HG03521 (cell line): ENCODE data around the gene WDR89.
A peak's percentile ranks its signal among the peaks of the same experiment; 100 is the strongest.
"Not testable (repeated sequence)": the region's sequence is repeated elsewhere in the genome, so short reads cannot be mapped to it uniquely, and the experiment has no call there.

Experiments used
- ATAC-seq: cut with Tn5 transposase; IDR thresholded peaks from one replicate; pipeline ENCODE4 v1.9.1; 2021; ENCODE audit warnings: mild to moderate bottlenecking, moderate library complexity; ENCODE audit not compliant: unreplicated experiment

The WDR89 gene

DNA sequence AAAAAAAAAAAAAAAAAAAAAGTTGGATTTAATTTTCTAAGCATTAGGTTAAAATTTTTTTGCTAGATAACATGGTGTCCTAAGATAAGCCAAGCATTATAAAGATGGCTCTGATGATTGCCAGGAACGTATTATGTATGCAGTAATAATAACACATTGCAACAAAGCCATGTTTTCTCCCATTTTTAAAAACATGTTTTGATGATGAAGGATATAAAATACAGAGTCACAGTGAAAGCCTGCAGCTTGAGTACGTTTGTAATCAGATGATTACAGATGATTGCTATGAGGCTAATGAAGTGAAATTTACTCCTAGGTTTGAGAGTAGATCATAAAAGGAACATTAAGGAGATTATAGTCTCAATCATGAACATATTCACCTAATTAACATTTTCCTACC lies 13.3 kb upstream of the WDR89 start:
- no peak for ATAC-seq

DNA sequence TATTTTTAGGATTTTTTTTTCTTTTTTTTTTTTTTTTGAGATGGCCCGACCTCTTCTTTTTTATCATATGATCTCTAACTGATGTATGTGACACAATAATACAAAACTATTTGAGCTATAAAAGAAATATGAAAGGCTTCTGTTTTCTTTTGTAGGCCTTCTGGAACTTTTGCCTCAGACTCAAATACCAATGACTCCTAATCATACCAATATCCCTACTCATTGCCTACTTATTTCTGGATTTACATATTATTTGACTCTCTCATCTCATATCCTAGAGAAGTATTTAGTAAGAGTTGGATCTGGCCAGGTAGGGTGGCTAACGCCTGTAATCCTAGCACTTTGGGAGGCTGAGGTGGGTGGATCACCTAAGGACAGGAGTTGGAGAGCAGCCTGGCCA lies 12.7 kb upstream of the WDR89 start:
- ATAC-seq, result no peak

DNA sequence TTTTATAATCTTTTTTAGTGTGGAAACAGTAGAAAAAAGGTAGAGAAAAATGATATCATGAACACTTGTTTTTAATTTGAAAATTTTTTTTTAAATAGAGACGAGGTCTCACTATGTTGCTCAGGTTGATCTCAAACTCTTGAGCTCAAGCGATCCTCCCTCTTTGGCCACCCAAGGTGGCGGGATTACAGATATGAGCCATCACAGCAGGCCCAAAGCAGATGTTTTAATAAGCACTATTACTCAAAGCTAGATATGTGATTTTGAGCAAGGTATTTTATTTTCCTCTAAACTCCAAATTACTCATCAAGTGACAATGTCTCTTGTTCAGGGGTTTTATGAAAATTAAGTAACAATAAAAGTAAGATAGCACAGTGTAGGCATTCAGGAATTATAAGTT lies 10.7 kb upstream of the WDR89 start:
- ATAC-seq, result no peak

DNA sequence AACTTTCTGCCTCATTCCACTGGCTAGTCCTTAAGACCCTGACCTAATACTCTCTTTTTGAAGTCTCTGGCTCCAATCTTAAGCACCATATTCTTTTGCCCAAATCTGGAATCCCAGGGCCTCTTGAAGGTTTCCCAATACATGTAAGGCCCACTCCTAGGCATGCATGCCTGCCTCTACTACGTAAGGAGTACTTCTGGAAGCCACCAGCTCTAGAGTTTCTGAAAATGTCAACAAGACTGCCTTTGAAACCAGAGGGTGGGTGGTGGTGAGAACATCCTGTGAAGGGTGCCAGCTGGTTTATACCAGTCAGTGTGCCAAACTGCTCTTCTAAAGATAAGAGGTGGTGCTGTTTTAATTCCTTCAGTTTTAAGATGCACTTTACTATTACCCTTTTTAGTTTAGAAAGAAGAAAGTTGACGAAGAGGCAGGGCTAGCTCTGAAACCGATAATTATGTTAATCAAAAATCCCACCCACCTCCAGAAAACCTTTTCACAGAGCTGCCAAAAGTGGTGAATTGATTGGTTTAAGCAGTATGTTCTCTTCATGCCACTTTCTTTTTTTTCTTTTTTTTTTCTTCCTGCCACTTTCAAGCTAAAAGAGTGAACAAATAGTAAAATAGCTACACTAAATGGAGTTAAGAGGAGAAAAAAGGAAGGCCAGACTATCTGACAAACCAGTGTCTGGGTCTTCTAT lies 8.7 kb upstream of the WDR89 start:
- no peak for ATAC-seq

DNA sequence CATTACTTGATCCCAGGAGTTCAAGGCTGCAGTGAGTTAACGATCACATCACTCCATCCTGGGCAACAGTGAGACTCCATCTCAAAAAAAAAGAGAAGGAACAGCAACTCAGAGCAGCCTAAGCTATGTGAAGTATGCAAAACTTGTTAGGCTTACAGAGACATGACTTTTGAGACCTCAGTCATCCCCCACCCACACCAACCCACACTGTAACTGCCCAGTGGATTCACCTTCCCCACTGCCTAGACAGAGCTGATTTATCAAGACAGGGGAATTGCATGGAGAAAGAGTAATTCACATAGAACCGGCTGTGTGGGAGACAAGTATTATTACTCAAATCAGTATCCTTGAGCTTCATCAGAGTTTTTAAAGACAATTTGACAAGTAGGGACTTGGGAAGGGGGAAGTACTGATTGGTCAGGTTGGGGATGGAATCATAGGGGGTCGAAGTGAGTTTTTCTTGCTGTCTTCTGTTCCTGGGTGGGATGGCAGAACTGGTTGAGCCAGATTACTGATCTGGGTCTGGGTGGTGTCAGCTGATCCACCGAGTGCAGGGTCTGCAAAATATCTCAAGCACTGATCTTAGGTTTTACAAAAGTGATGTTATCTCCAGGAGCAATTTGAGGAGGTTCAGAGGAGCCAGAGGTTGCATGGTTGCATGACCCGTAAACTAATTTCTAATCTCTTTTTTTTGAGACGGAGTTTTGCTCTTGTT lies 6.2 kb upstream of the WDR89 start:
- peak; percentile 48 for ATAC-seq

DNA sequence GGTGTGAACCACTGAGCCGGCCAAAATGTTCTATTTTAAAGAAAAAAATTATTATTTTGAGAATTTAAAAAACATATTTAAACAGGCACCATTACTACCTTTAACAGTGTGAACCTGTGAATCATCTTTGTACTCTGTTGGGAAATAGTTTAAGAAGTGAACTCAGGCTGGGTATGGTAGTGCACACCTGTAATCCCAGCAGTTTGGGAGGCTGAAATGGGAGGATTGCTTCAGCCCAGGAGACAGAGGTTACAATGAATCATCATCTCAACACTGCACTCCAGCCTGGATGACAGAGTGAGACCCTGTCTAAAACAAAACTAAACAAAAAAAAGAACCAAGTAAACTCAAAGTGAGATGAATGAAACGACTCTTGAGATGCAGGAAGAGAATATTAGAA lies 3.1 kb upstream of the WDR89 start:
- no peak for ATAC-seq

DNA sequence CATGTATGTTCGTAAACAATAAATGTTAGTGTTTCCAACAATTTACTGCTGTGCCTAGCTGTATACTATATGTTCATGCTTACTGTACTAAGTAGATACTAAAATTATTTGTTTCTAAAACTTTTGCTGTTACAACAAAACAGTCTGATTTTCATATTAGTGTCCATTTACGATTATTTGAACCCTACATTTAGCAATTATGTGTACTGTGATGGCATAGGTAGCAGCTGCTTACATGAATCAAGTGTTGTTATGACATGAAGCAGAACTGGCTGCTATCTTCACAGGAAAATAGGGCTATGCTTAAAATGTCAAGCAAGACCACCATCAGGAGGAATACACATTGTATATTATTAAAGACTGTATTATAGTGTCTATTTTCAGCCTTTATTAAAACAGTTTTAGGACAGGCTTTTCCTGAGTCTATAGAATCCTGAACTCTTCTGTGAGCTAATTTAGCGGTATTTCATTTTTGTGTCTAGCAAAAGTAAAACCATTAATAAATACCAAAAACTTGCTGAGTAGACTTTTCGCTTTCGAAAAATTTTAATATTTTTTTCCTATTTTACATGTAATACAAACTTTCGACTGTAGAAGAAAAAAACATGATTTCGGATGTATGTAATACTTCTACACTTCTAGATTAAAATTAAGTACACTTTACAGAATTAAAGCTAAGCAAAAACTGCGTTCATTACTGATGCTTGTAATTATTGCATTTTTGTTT lies 1.1 kb upstream of the WDR89 start:
- no peak for ATAC-seq

DNA sequence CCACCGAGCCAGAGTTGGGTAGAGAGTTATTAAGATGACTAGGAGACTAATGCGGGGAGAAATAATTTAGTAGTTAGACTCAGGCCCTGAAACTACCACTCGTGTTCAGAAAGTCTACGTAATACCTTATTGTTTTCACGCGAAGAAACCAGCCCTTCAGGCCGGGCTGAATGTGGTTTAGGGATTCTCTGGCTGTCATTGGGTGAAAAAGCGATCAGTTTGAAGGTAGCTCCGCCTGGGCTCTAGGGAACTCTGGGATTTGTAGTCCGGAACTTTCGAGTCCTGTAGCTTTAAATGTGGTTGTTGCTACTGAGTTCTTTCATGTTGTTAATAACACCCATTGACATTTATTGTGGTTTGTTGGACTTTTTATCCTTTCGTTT lies 549 bp upstream of the WDR89 start:
- peak; percentile 52 for ATAC-seq

DNA sequence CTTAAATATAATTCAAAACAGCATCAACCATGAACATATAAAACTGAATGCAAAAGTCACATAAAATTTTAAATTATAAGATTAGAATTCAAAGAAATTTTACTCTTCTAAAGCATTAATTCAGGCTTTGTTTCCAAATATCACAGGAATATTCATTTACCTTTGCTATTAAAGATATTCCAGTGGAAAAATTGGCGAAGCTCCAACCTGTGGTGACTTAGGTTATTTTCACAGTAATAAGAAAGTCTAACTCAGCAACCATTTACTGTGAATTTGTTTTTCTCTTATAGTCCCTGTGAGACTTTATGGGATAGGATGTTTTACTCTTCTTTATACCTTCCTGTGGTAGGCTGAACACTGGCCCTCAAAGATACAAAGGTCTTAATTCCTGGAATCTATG lies 3.2 kb downstream of the WDR89 start:
- ATAC-seq, result no peak

DNA sequence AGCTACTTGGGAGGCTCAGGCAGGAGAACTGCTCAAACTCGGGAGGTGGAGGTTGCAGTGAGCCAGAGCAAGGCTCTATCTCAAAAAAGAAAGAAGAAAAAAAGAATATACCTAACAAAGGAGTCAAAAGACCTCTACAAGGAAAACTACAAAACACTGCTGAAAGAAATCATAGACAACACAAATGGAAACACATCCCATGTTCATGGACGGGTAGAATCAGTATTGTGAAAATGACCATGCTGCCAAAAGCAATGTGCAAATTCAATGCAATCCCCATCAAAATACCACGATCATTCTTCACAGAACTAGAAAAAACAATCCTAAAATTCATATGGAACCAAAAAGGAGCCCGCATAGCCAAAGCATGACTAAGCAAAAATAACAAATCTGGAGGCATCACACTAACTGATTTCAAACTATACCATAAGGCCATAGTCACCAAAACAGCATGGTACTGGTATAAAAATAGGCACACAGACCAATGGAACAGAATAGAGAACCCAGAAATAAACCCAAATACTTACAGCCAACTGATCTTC lies 5.5 kb downstream of the WDR89 start:
- not testable (repeated sequence) for ATAC-seq

DNA sequence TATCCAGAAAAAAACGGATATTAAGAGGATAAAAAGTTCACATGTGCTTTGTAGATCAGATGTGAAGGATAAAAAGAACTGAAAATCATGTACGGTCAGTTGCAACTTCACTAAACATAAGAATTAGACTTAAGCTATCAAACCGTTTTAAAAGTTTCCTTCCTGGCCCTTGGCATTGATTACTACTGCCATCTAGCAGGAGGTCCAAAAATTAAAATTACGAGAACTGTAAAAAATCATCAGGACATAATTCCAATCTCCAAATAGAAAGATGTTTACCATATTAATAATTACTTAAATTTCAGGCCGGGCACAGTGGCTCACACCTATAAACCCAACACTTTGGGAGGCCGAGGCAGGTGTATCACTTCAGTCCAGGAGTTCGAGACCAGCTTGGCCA lies 7.9 kb downstream of the WDR89 start:
- no peak for ATAC-seq

DNA sequence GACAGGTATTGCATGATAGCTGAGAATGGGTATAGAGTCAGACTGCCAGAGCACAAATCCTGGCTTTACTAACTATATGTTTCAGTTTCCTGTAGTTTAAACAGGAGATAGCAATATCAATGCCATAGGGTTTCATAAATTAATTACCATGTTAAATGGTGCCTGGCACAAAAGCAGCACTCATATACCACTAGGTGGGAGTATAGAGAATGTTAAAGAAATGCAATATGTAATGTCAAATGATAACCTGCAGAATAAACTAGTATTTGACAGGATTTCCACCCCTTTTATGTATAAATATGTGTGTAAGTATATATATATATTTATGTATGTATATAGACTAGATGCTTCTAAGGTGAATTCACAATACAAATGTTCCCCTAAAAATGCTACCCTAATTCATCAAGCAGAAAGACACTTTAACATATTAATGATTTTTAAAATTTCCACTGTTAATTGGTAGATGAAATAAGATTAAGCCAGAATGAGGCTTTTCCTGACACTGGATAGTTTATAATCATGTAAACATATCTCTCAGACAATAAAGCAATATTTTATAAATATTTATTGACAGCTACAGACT lies 8.6 kb downstream of the WDR89 start:
- no peak for ATAC-seq

DNA sequence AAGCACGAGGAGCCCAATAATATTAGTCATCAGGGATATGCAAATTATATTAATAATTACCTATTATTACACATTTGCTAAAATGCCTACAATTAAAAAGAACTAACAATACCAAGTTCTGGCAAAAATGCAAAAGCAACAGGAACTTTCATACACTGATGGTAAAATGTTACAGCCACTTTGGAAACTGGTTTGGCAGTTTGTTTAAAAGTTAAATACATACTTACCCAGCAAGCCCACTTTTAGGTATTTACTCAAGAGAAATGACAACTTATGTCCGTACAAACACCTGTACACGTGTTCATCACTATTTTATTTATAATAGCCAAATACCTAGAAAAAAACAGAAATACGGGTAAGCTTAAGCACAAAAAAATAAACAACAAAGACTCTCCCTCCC lies 17.0 kb downstream of the WDR89 start:
- ATAC-seq, result no peak

DNA sequence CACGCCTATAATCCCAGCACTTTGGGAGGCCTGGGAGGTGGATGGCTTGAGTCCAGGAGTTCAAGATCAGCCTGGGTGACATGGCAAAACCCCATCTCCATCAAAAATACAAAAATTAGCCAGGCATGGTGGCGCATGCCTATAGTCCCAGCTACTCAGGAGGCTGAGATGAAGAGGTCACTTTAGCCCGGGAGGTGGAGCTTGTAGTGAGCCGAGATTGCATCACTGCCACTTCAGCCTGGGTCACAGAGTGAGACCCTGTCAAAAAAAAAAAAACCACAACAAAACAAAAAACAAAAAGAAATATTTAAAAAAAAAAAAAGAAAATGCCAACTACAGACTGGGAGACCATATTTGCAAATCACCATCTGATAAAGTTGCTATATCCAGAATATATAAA lies 17.5 kb downstream of the WDR89 start:
- no peak for ATAC-seq

DNA sequence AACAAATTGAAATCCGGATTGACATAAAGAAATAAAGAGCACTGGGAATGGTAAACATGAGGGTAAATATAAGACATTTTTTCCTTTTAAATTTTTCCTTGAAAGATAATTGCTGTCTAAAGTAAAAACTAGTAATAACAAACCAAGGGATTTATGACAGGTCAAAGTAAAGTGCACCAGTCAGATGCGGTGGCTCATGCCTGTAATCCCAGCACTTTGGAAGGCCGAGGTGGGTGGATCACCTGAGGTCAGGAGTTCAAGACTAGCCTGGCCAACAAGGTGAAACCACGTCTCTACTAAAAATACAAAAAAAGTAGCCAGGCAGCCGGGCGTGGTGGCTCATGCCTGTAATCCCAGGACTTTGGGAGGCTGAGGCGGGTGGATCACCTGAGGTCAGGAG lies 19.7 kb downstream of the WDR89 start:
- ATAC-seq, result not testable (repeated sequence)

DNA sequence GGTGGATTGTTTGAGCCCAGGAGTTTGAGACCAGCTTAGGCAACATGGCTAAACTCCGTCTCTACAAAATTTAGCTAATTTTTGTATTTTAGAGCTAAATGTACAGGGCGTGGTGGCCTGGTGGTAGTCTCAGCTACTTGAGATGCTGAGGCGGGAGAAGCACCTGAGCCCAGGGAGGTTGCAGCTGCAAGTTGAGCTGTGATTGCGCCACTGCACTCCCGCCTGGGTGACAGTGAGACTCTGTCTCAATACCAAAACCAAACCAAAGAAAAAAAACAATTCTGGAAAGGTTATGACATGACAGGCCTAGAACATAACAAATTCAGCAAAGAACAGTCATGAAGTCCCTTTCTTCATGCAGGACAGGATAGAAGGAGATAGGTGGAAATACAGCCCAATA lies 25.7 kb downstream of the WDR89 start:
- ATAC-seq, result no peak

DNA sequence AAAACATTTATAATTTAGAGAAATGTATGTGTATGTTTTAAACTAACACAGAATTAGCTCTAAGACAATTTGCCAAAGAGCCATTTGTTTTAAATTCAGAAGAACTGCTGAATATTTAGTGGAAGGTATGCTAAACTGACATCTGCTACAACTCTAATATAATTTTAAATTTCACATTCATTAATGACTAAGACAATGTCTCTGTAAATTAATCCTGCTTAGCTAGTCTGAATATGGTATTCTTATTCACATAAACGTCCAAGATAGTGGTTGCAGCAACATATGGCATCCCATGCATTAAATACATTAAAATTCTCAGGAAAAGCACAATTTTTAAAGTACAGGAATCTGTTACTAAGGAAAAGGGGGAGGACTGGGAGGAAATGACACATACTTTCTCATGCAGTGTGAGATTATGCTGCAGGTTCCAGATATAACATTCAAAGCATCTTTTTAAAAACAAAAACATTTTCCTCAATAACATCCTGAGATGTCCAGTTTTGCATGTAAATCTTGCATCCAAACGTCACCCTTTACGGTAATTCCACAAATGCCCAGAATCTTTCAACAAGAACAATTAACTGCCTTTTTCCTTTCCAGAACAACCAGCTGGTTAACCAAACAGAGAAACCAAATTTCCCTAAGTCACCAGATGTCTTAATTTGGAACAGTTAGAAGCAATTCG lies 26.9 kb downstream of the WDR89 start:
- ATAC-seq, result no peak

DNA sequence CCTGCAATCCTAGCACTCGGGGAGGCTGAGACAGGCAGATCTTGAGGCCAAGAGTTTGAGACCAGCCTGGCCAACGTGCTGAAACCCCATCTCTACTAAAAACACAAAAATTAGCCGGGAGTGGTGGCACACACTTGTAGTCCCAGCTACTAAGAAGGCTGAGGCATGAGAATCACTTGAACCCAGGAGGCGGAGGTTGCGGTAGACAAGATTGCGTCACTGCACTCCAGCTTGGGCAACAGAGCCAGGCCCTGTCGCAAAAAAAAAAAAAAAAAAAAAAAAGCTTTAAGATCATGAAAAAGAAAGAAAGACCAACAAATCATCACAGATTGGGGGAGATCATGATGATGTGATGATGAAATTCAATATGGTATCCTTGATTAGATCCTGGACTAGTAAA lies 30.6 kb downstream of the WDR89 start:
- no peak for ATAC-seq

DNA sequence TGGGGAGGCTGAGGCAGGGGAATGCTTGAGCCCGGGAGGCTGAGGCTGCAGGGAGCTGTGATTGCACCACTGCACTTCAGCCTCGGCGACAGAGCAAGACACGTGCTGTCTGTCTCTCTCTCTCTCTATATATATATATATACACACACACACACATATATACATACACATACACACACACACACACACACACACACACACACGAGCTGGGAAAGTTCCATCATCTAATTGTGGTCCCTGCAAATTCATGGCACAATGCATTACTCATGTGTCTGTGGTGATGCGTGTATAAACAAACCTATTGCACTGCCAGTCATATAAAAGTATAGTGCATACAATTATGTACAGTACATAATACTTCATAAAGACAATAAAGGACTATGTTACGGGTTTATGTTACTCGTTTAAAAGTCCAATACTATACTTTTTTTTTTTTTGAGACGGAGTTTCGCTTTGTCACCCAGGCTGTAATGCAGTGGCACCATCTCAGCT lies 36.6 kb downstream of the WDR89 start:
- ATAC-seq, result no peak

DNA sequence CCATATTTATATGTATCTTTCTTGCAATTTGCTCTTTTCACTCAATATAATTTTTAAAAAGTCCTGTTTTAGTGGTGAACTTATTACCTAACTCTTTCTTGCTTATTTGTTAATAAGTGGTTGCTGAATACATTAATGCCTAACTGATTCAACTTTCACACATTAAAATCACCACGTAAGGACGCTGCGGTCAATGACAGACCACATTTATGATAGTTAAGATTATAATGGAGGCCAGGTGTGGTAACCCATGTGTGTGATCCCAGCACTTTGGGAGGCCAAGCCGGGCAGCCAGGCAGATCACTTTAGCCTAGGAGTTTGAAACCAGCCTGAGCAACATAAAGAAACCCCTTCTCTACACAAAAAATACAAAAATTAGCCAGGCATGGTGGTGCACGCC lies 37.0 kb downstream of the WDR89 start:
- ATAC-seq, result no peak

DNA sequence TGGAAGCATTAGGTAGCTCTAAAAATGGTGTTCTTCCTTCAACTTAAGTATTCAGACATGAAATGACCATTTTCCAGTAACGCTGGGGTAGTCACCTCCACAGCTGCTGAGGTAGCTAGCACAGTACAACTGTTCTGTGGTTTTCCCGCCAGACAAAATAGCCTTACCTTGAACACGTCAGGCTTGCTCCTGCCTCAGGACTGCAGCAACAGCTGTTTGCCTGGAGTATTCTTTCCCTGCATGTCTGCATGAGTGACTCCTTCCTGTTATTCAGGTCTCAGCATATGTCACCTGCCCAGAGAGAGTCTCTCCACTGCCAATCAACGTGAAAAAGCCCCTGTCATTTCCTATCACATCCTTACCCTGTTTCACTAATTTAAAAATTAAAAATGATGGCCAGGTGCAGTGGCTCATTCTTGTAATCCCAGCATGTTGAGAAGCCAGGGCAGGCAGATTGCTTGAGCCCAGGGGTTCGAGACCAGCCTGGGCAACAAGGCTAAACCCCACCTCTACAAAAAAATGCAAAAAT lies 37.9 kb downstream of the WDR89 start:
- no peak for ATAC-seq
